PC-9 (cell line): ENCODE measurements around the gene ECHDC1. TPM values are rescaled to one million over a fixed set of nuclear protein-coding genes. Genes with fewer than 3 reads are reported as not detected.

ENCODE experiments used
- BruUV-seq: library from RNA; stranded (reverse); fragments of 400-500 nt; replicated peaks from 2 replicates; lab custom pipeline; 2021; lab: Mats Ljungman, UMichigan
- CTCF ChIA-PET: fragments of 300-600 bp; sonication (Branson Sonifier 250); formaldehyde crosslinking; loops from one replicate; lab custom pipeline; 2022; ENCODE audit warnings: antibody characterized with exemption; lab: Charles Lee
- POLR2A ChIA-PET: fragments of 300-600 bp; sonication (Branson Sonifier 250); formaldehyde crosslinking; loops from one replicate; lab custom pipeline; 2022; ENCODE audit warnings: antibody characterized with exemption; ENCODE audit not compliant: unreplicated experiment; lab: Charles Lee
- DNase-seq, 2 experiments: peaks; one replicate each; pipeline versions ENCODE4 v3.0.0 to v3.0.0-alpha.2; 2015 to 2022; ENCODE audit warnings: mixed read lengths in 1 of 2
- H2AFZ ChIP-seq: fragments of 200-600 bp; sonication (generic); 2 replicates; pipeline ENCODE4 v1.8.1; 2017; ENCODE audit warnings: antibody characterized with exemption
- H3F3A ChIP-seq: fragments of 200-600 bp; sonication (generic); 2 replicates; pipeline ENCODE4 v1.8.1; 2017; ENCODE audit warnings: antibody characterized with exemption, mild to moderate bottlenecking, low read depth; ENCODE audit not compliant: insufficient read depth
- H3K27ac ChIP-seq: fragments of 200-600 bp; sonication (generic); 2 replicates; pipeline ENCODE4 v1.6.1; 2016; ENCODE audit warnings: mixed run types
- H3K27me3 ChIP-seq: fragments of 200-600 bp; sonication (generic); 2 replicates; pipeline ENCODE4 v1.6.1; 2016; ENCODE audit warnings: low read depth, mixed run types; ENCODE audit not compliant: insufficient read depth
- H3K36me3 ChIP-seq: fragments of 200-600 bp; sonication (generic); 2 replicates; pipeline ENCODE4 v1.6.1; 2016; ENCODE audit warnings: low read depth, mixed run types
- H3K4me1 ChIP-seq: fragments of 200-600 bp; sonication (generic); replicated peaks from 2 replicates; pipeline ENCODE4 v1.6.1; 2016; ENCODE audit warnings: mixed run types; ENCODE audit not compliant: insufficient read depth
- H3K4me2 ChIP-seq: fragments of 200-600 bp; sonication (generic); 2 replicates; pipeline ENCODE4 v1.6.1; 2017; ENCODE audit warnings: mixed run types
- H3K4me3 ChIP-seq: fragments of 200-600 bp; sonication (generic); 2 replicates; pipeline ENCODE4 v1.6.1; 2016; ENCODE audit warnings: mixed run types
- H3K79me2 ChIP-seq: fragments of 200-600 bp; sonication (generic); 2 replicates; pipeline ENCODE4 v1.6.1; 2017; ENCODE audit warnings: low read depth, mixed run types
- H3K9me2 ChIP-seq: fragments of 200-600 bp; sonication (generic); 2 replicates; pipeline ENCODE4 v1.8.1; 2017; ENCODE audit warnings: mild to moderate bottlenecking; ENCODE audit not compliant: insufficient read depth
- H3K9me3 ChIP-seq: fragments of 200-600 bp; sonication (generic); 2 replicates; pipeline ENCODE4 v1.8.1; 2016; ENCODE audit warnings: low read depth; ENCODE audit not compliant: insufficient read depth
- H4K20me1 ChIP-seq: fragments of 200-600 bp; sonication (generic); 2 replicates; pipeline ENCODE4 v1.8.1; 2017; ENCODE audit not compliant: insufficient read depth
- CTCF ChIP-seq: fragments of 200-600 bp; sonication (generic); conservative IDR thresholded peaks from 2 replicates; pipeline ENCODE4 v1.6.1; 2017; ENCODE audit warnings: mixed run types, antibody characterized with exemption, mild to moderate bottlenecking, moderate library complexity
- EZH2 ChIP-seq: fragments of 200-600 bp; sonication (generic); IDR thresholded peaks from 2 replicates; pipeline ENCODE4 v1.8.0; 2017; ENCODE audit warnings: antibody characterized with exemption, low read depth
- intact Hi-C: fragments of 100-400 bp; cut with micrococcal nuclease; formaldehyde crosslinking; loops from one replicate; pipeline ENCODE4 v1.10.0; 2022; ENCODE audit not compliant: unreplicated experiment
- total RNA-seq: library from RNA; stranded (reverse); gene quantifications from 2 replicates; pipeline ENCODE4 v1.2.3, GENCODE V29; 2021

The ECHDC1 gene
- total RNA-seq, 1 experiment from 2014 or later, result 50.4 TPM

DNA sequence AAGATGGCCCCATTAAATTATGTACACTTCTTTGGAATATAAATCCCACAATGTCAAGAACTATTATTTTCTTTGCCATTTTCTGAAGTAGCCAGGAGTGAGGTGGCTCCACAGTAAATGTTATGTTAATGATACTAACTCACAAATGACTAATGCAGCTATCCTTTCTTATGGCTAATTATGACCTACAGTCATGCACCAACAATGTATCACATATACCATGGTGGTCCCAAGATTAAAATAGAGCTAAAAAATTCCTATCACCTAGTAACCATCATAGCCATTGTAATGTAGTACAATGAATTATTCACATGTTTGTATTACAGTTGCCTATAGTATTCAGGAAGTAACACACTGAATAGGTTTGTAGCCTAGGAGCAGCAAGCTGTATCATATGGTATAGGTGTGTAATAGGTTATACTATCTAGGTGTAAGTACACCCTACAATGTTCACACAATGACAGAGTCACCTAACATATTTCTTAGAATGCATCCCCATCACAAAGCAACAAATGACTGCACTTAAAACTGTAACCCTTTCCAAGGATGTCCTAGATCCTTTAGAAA, 15.3 kb downstream of the ECHDC1 start:
- Histone ChIP-seq H4K20me1 (0 out of 2 replicates have a peak, but pooled peaks cover 4% of the 10 kb centered on the region), H3K27ac (no peak overlapping the region), H3F3A (0 out of 2 replicates have a peak, but pooled peaks cover 3% of the 10 kb centered on the region), H3K9me3 (no peaks in the 10 kb centered on the region), H2AFZ (no peak overlapping the region), H3K4me1 (no peaks in the 10 kb centered on the region), H3K9me2 (no peaks in the 10 kb centered on the region), H3K79me2 (no peaks in the 10 kb centered on the region), H3K4me3 (no peak overlapping the region), H3K4me2 (no peak overlapping the region), H3K36me3 (peaks cover 29% of the 10 kb centered on the region), H3K27me3 (no peaks in the 10 kb centered on the region)
- ChIA-PET POLR2A (no interaction called here), CTCF (no interaction called here)
- BruUV-seq, result no TSS peak
- DNase-seq, result no peak
- TF ChIP-seq CTCF (no peak), EZH2 (no peak)
- intact Hi-C loops, result loop anchor here (5.0 kb wide), 1 partner anchor 94 kb away; no protein-coding TSS in a partner anchor

DNA sequence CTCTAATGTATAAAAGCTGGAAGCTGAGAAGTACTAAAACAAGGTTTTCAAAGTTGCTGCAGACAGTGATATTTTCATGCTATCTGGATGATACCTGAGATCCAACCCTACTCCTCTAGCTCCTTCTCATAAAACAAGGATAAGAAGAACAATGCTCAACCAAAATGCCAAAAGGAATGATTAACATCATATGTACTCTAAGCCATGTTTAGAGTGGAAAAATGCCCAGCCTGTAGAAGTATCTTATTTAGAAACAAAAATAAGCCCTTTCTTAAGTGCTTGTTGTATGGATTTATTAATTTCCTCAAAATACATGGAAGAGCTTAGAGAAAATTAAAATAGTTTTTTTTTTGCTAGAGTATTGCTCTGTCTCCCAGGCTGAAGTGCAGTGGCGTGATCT, 23.7 kb downstream of the ECHDC1 start:
- BruUV-seq, result no TSS peak
- POLR2A ChIA-PET, result no interaction called here
- no peak overlapping the region for H3K4me3 ChIP-seq
- H3K27me3 ChIP-seq, result no peaks in the 10 kb centered on the region
- H3K4me2 ChIP-seq, result no peak overlapping the region
- no peak for DNase-seq
- no peaks in the 10 kb centered on the region for H3K9me2 ChIP-seq
- CTCF ChIA-PET, result no interaction called here
- 0 out of 2 replicates have a peak, but pooled peaks cover 3% of the 10 kb centered on the region for H3F3A ChIP-seq
- no peak overlapping the region for H2AFZ ChIP-seq
- no peaks in the 10 kb centered on the region for H3K9me3 ChIP-seq
- peaks cover 27% of the 10 kb centered on the region for H3K36me3 ChIP-seq
- peaks cover 22% of the 10 kb centered on the region for H4K20me1 ChIP-seq
- no peak overlapping the region for H3K27ac ChIP-seq
- no peak for TF ChIP-seq CTCF
- intact Hi-C loops, result no loop called here
- H3K4me1 ChIP-seq, result no peaks in the 10 kb centered on the region
- no peaks in the 10 kb centered on the region for H3K79me2 ChIP-seq

DNA sequence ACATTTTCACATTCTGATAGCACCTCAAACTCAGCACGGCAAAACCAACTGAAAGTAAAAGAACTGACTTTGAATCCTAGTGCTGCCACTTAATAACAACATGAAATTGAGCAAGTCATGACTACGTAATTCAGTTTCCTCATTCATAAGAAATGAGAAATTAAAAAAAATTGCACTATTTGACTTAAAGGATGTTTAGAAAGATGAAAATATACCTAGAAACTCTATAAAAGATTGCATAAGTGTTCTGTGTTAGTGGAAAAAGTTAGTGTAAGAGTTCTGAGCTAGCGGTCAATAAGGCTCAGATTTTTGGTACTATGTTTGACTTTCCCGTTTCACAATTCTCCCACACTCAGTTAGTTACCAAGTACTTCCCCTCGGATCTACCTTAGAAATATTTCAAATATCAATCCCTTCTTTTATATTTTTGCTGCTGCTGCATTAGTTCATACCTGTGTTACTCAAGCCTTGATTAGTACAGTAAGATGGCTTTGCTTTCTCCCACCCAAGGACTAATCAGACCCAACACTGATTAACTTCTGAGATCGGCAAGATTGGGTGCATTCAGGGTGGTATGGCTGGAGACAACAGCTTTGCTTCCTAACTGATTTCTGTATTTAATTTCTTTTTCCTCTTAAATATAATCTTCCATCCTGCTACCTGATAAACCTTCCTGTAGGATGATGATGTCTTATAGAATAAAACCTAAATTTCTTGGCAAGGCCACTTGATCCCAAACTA, 25.9 kb downstream of the ECHDC1 start:
- no peaks in the 10 kb centered on the region for H3K4me1 ChIP-seq
- no peaks in the 10 kb centered on the region for H3K27me3 ChIP-seq
- BruUV-seq, result no TSS peak
- CTCF ChIA-PET, result no interaction called here
- no peak overlapping the region for H3K27ac ChIP-seq
- DNase-seq, result no peak
- no peak overlapping the region for H2AFZ ChIP-seq
- H4K20me1 ChIP-seq, result peaks cover 19% of the 10 kb centered on the region
- H3K4me2 ChIP-seq, result no peak overlapping the region
- H3K36me3 ChIP-seq, result peaks cover 41% of the 10 kb centered on the region
- no peaks in the 10 kb centered on the region for H3K9me3 ChIP-seq
- POLR2A ChIA-PET, result no interaction called here
- TF ChIP-seq CTCF (no peak), EZH2 (no peak)
- no peaks in the 10 kb centered on the region for H3K9me2 ChIP-seq
- H3K4me3 ChIP-seq, result no peak overlapping the region
- no peaks in the 10 kb centered on the region for H3F3A ChIP-seq
- H3K79me2 ChIP-seq, result no peaks in the 10 kb centered on the region
- intact Hi-C loops, result no loop called here
